ENCODE results near the gene PRKN.

- TF ChIP-seq CTCF (IDR thresholded peaks at IDR 0.05) (no peak), POLR2A (IDR thresholded peaks at IDR 0.05) (no peak), POLR2AphosphoS5 (IDR thresholded peaks at IDR 0.05) (no peak)
Measured at GRCh38 chr6:162307865-162308264, 419.7 kb downstream of the PRKN start.
